SK-N-SH (cell line): ENCODE measurements around the gene LMBR1. TPM values are rescaled to one million over a fixed set of nuclear protein-coding genes. Genes with fewer than 3 reads are reported as not detected.

Experiments
- CTCF ChIA-PET: fragments of 300-600, 350-600 bp; formaldehyde crosslinking; extraction: SDS; loops from one replicate; lab custom pipeline; 2021; lab: Yijun Ruan, JAX
- POLR2A ChIA-PET: fragments of 350-600 bp; sonication (Branson Sonifier 250); formaldehyde crosslinking; extraction: SDS; loops from one replicate; lab custom pipeline; 2020; ENCODE audit warnings: antibody characterized with exemption, inconsistent platforms; lab: Yijun Ruan, JAX
- DNase-seq: peaks from one replicate; pipeline ENCODE4 v3.0.0; 2012
- H2AFZ ChIP-seq: fragments of 200-600 bp; sonication (generic); 2 replicates; pipeline ENCODE4 v1.8.1; 2016; ENCODE audit warnings: antibody characterized with exemption, mild to moderate bottlenecking, low read depth
- H3F3A ChIP-seq: fragments of 200-600 bp; sonication (generic); replicated peaks from 2 replicates; pipeline ENCODE3; 2016; ENCODE audit warnings: antibody characterized with exemption, mild to moderate bottlenecking; ENCODE audit not compliant: insufficient read depth
- H3K27ac ChIP-seq, 2 experiments: fragments of 200-500 bp in 1 of 2; fragments of 200-600 bp in 1 of 2; sonication (Bioruptor generic) in 1 of 2; sonication (generic), shearing (Covaris generic) in 1 of 2; 2 replicates each; pipeline versions ENCODE4 v1.5.1 to v1.6.1; 2014 to 2016; ENCODE audit warnings: low read depth in 2 of 2, inconsistent platforms in 1 of 2, low read length in 1 of 2, mild to moderate bottlenecking in 1 of 2, mixed read lengths in 1 of 2
- H3K27me3 ChIP-seq: fragments of 200-600 bp; sonication (generic), shearing (Covaris generic); 2 replicates; pipeline ENCODE4 v1.6.1; 2016; ENCODE audit warnings: mixed run types; ENCODE audit not compliant: insufficient read depth
- H3K36me3 ChIP-seq, 2 experiments: fragments of 200-500 bp in 1 of 2; fragments of 200-600 bp in 1 of 2; sonication (Bioruptor generic) in 1 of 2; sonication (generic) in 1 of 2; replicated peaks in 1 of 2; 2 replicates each; pipeline versions ENCODE3 to v1.5.1; 2014 to 2016; ENCODE audit warnings: low read length in 1 of 2, mild to moderate bottlenecking in 1 of 2; ENCODE audit not compliant: insufficient read depth in 2 of 2, control insufficient read depth in 1 of 2
- H3K4me1 ChIP-seq, 2 experiments: fragments of 200-500 bp in 1 of 2; fragments of 200-600 bp in 1 of 2; sonication (Bioruptor generic) in 1 of 2; sonication (generic), shearing (Covaris generic) in 1 of 2; 2 replicates each; pipeline versions ENCODE4 v1.5.1 to v1.6.1; 2014 to 2016; ENCODE audit warnings: low read depth in 1 of 2, low read length in 1 of 2, mixed run types in 1 of 2; ENCODE audit not compliant: insufficient read depth in 2 of 2, control insufficient read depth in 1 of 2
- H3K4me2 ChIP-seq: fragments of 200-600 bp; sonication (generic), shearing (Covaris generic); 2 replicates; pipeline ENCODE4 v1.6.1; 2017; ENCODE audit warnings: mixed run types
- H3K4me3 ChIP-seq, 2 experiments: fragments of 200-500 bp in 1 of 2; fragments of 200-600 bp in 1 of 2; sonication (Bioruptor generic) in 1 of 2; sonication (generic), shearing (Covaris generic) in 1 of 2; 2 replicates each; pipeline versions ENCODE4 v1.5.1 to v1.8.1; 2014 to 2016; ENCODE audit warnings: low read depth in 2 of 2, inconsistent platforms in 1 of 2, low read length in 1 of 2, mild to moderate bottlenecking in 1 of 2, mixed read lengths in 1 of 2, moderate library complexity in 1 of 2
- H3K79me2 ChIP-seq: fragments of 200-600 bp; sonication (generic); 2 replicates; pipeline ENCODE4 v1.8.1; 2017; ENCODE audit warnings: mild to moderate bottlenecking; ENCODE audit not compliant: insufficient read depth
- H3K9ac ChIP-seq: fragments of 200-600 bp; sonication (generic); 2 replicates; pipeline ENCODE4 v1.6.1; 2017; ENCODE audit warnings: mixed run types
- H3K9me2 ChIP-seq: fragments of 200-600 bp; sonication (generic); 2 replicates; pipeline ENCODE4 v1.6.1; 2017; ENCODE audit warnings: mixed run types
- H3K9me3 ChIP-seq: fragments of 200-600 bp; sonication (generic); 2 replicates; pipeline ENCODE4 v1.6.1; 2017; ENCODE audit warnings: mixed run types, mild to moderate bottlenecking, moderate library complexity
- H4K20me1 ChIP-seq: fragments of 200-600 bp; sonication (generic); 2 replicates; pipeline ENCODE4 v1.6.1; 2017; ENCODE audit warnings: mild to moderate bottlenecking, mixed run types; ENCODE audit not compliant: insufficient read depth
- CHD2 ChIP-seq: fragments of 150-350 bp; IDR thresholded peaks from 2 replicates; pipeline ENCODE4 v1.6.1; 2018; ENCODE audit warnings: low read length; ENCODE audit not compliant: partially characterized antibody
- CTCF ChIP-seq: fragments of 200-600 bp; sonication (generic); IDR thresholded peaks from 2 replicates; pipeline ENCODE4 v1.6.1; 2017; ENCODE audit warnings: antibody characterized with exemption, mild to moderate bottlenecking, moderate library complexity
- EP300 ChIP-seq, 2 experiments: IDR thresholded peaks; 2 replicates each; pipeline versions ENCODE4 v1.4.0 to v1.6.1; 2012; ENCODE audit warnings: borderline replicate concordance in 1 of 2, low read depth in 1 of 2, low read length in 1 of 2
- EZH2phosphoT487 ChIP-seq: fragments of 200-600 bp; sonication (generic); IDR thresholded peaks from 2 replicates; pipeline ENCODE4 v1.6.1; 2017; ENCODE audit warnings: low read depth, mixed run types, mild to moderate bottlenecking, antibody characterized with exemption, moderate library complexity, borderline replicate concordance
- FOSL2 ChIP-seq: IDR thresholded peaks from 2 replicates; pipeline ENCODE4 v1.4.0; 2012; ENCODE audit warnings: low read depth, mild to moderate bottlenecking, moderate library complexity, borderline replicate concordance
- FOXJ3 ChIP-seq: sonication (generic); formaldehyde crosslinking; IDR thresholded peaks from 2 replicates; pipeline ENCODE4 v1.5.1; 2020; ENCODE audit warnings: mild to moderate bottlenecking, missing genetic modification reagents
- FOXM1 ChIP-seq: IDR thresholded peaks from 2 replicates; pipeline ENCODE4 v1.4.0; 2012; ENCODE audit warnings: low read depth, mild to moderate bottlenecking
- GABPA ChIP-seq: IDR thresholded peaks from 2 replicates; pipeline ENCODE4 v1.4.0; 2012; ENCODE audit warnings: low read depth, mild to moderate bottlenecking
- JUND ChIP-seq: IDR thresholded peaks from 2 replicates; pipeline ENCODE4 v1.4.0; 2012
- MEF2A ChIP-seq: IDR thresholded peaks from 2 replicates; pipeline ENCODE4 v1.4.0; 2012; ENCODE audit warnings: low read depth, borderline replicate concordance
- MXI1 ChIP-seq: IDR thresholded peaks from 2 replicates; pipeline ENCODE4 v1.6.1; 2012; ENCODE audit warnings: mild to moderate bottlenecking, low read depth, low read length, improper control_type of control experiment
- NRF1 ChIP-seq: IDR thresholded peaks from 2 replicates; pipeline ENCODE4 v1.6.1; 2012; ENCODE audit warnings: low read depth, mild to moderate bottlenecking, low read length
- PBX3 ChIP-seq: IDR thresholded peaks from 2 replicates; pipeline ENCODE4; 2012
- RXRA ChIP-seq: IDR thresholded peaks from 2 replicates; pipeline ENCODE4 v1.4.0; 2012; ENCODE audit warnings: low read depth, mild to moderate bottlenecking, borderline replicate concordance
- SIN3A ChIP-seq: IDR thresholded peaks from 2 replicates; pipeline ENCODE4 v1.6.1; 2012; ENCODE audit warnings: low read depth, mild to moderate bottlenecking, low read length, moderate library complexity, borderline replicate concordance
- USF2 ChIP-seq: fragments of 150-350 bp; IDR thresholded peaks from 2 replicates; pipeline ENCODE4 v1.6.1; 2017; ENCODE audit warnings: antibody characterized with exemption, low read length, low read depth, borderline replicate concordance
- YY1 ChIP-seq: IDR thresholded peaks from 2 replicates; pipeline ENCODE4 v1.4.0; 2012; ENCODE audit warnings: low read depth, mild to moderate bottlenecking
- WGBS: methylation state at CpG from one replicate; pipeline ENCODE4 v1.1.6; 2017; ENCODE audit warnings: low lambda C conversion rate; 5-methylcytosine and 5-hydroxymethylcytosine counted together
- polyA plus RNA-seq, 3 experiments: library from polyadenylated mRNA; depleted of rRNA; stranded (reverse); fragments of >200 nt; gene quantifications; 2 replicates each; pipeline ENCODE4 v1.2.3, GENCODE V29; 2012

The LMBR1 gene
- polyA plus RNA-seq, 1 of the 3 experiments (the other 2 are of a cell fraction), result 24.6 TPM

- Histone ChIP-seq H4K20me1 (no peaks in the 10 kb centered on the region), H2AFZ (no peak overlapping the region)
- WGBS, result 100% methylated on average over 1 of the region's 1 CpG
These were observed 119.0 kb downstream of the LMBR1 start for GRCh38 chr7:156773966-156774365.

GRCh38 chr7:156772725-156773124 is 120.3 kb downstream of the LMBR1 start:
- H3K4me3 ChIP-seq, result no peak overlapping the region
- H3F3A ChIP-seq, result no peaks in the 10 kb centered on the region
- POLR2A ChIA-PET, result no interaction called here
- no peak overlapping the region for H3K27ac ChIP-seq
- peaks cover 0 to 10% of the 10 kb centered on the region in 2 experiments; a peak in 2 of 4 replicates for H3K4me1 ChIP-seq
- H3K9me3 ChIP-seq, result no peaks in the 10 kb centered on the region; the same call in 1 of the 2 replicates
- TF ChIP-seq SIN3A (no peak), FOXJ3 (no peak), USF2 (no peak), NRF1 (no peak), GABPA (no peak), PBX3 (no peak), EP300 (IDR thresholded peaks at IDR 0.05; ENCODE audit: borderline replicate concordance in 1 of 2, low read depth in 1 of 2, low read length in 1 of 2) (no peak), FOSL2 (no peak), CTCF (no peak), FOXM1 (no peak), EZH2phosphoT487 (no peak), YY1 (no peak), MEF2A (no peak), MXI1 (no peak), CHD2 (no peak)
- TF ChIP-seq, all 33 proteins: peak for 0
- Histone ChIP-seq H3K27me3 (no peaks in the 10 kb centered on the region), H3K9ac (no peak overlapping the region), H3K36me3 (no peaks in the 10 kb centered on the region), H2AFZ (no peak overlapping the region), H3K4me2 (no peak overlapping the region), H4K20me1 (no peaks in the 10 kb centered on the region), H3K9me2 (no peaks in the 10 kb centered on the region), H3K79me2 (peaks cover 5% of the 10 kb centered on the region; the same call in 1 of the 2 replicates)
- WGBS, result 92% methylated on average over 5 of the region's 5 CpGs
- DNase-seq, result no peak
- CTCF ChIA-PET, result interaction anchor here (0.6 to 2.2 kb wide), 5 partner anchors 9 to 969 kb away, joined by 3 to 7 read pairs (median 3); no protein-coding TSS in a partner anchor

More at GRCh38 chr7:156773966-156774365, 119.0 kb downstream of the LMBR1 start:
- CTCF ChIA-PET, result interaction anchor here (1.2 to 2.2 kb wide), 2 partner anchors 10 to 36 kb away, joined by 3 to 7 read pairs; no protein-coding TSS in a partner anchor
- POLR2A ChIA-PET, result no interaction called here
- H3F3A ChIP-seq, result no peaks in the 10 kb centered on the region
- DNase-seq, result no peak
- TF ChIP-seq JUND (no peak), RXRA (no peak)
- H3K9me3 ChIP-seq, result no peaks in the 10 kb centered on the region
- H3K9me2 ChIP-seq, result no peaks in the 10 kb centered on the region
- H3K36me3 ChIP-seq, result no peaks in the 10 kb centered on the region
- peaks cover 0 to 15% of the 10 kb centered on the region in 2 experiments; a peak in 2 of 4 replicates for H3K4me1 ChIP-seq
- no peaks in the 10 kb centered on the region for H3K27me3 ChIP-seq
- no peak overlapping the region for H3K4me2 ChIP-seq
- no peak overlapping the region for H3K9ac ChIP-seq
- no peak overlapping the region for H3K4me3 ChIP-seq
- H3K79me2 ChIP-seq, result peaks cover 5% of the 10 kb centered on the region; the same call in 1 of the 2 replicates
- no peak overlapping the region for H3K27ac ChIP-seq
